ENCODE results near the gene CHRNB2. TPM values are rescaled to one million over a fixed set of nuclear protein-coding genes. Genes with fewer than 3 reads are reported as not detected.

The CHRNB2 gene
- total RNA-seq, 4 donors from 2014 or later = not detected

DNA sequence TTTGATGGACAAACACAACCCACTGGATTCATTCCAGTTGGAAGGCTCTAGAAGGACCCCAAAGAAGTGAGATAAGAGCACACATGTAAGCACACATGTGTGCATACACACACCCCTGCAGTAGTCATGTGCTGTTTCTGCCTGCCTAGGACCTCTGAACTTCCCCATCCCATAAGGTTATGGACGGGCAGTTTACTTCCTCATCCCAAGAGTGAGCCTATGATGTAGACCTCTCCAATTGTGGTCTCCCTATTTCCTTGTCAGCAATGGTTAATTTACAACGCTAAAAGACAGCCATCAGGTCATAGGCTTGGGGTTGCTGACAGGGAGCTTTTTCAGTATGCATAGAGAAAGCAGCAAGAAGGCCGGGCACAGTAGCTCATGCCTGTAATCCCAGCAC lies 55.8 kb downstream of the CHRNB2 start:
- intact Hi-C loops (cut with DNase I; ENCODE audit: low total_unique reads) = no loop called here

DNA sequence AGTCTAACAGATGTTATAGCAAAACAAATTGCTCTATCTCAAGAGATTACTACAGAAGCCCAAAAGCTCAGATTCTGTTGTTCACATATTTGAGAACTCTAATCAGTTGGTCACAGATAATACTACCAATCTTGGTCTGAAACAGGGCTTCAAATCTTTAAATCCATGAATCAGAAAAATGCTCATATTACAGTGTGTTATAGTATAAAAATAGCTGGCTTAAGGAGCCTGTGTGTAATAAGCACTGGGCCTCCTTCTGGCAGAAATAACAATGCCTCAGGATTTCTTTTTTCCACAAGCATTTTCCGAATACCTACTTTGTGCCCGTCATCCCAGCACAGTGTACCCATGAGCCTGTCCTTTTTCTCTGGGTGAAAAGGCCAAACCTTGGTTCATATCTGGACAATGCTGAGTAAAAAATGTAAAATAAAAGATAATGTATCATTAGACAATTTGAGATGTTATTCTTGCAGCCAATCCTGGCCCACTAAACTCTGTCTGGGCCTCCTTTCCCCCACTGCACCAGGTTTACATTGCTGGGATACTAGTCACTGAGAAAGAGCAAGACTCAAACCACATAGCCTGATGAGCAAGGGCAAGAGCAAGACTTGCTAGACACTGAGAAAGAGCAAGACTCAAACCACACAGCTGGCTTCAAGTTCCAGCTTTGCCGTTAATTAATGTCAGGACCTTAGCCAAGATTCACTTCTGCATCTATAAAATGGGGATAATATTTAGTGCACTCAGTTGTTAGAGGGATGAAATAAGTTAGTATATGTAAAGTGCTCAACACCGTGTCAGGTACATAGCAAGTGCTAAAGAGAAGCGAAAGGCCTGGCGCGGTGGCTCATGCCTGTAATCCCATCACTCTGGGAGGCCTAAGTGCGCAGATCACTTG lies 57.4 kb downstream of the CHRNB2 start:
- Histone ChIP-seq H3K27me3 (no peaks in the 10 kb centered on the region), H3K4me3 (no peak overlapping the region), H3K4me1 (peaks cover 13 to 26% of the 10 kb centered on the region in 2 donors), H3K9me3 (peaks cover 0 to 7% (median 0%) of the 10 kb centered on the region in 3 donors), H3K36me3 (no peaks in the 10 kb centered on the region), H3K27ac (no peak overlapping the region)
- DNase-seq (no peak), ATAC-seq (no peak)
- intact Hi-C loops (cut with DNase I; ENCODE audit: low total_unique reads) = no loop called here
- in situ Hi-C loops (cut with MboI; ENCODE audit: low sequenced_read_pairs in 4 of 4) = no loop called here
- TF ChIP-seq, protein P1, sequence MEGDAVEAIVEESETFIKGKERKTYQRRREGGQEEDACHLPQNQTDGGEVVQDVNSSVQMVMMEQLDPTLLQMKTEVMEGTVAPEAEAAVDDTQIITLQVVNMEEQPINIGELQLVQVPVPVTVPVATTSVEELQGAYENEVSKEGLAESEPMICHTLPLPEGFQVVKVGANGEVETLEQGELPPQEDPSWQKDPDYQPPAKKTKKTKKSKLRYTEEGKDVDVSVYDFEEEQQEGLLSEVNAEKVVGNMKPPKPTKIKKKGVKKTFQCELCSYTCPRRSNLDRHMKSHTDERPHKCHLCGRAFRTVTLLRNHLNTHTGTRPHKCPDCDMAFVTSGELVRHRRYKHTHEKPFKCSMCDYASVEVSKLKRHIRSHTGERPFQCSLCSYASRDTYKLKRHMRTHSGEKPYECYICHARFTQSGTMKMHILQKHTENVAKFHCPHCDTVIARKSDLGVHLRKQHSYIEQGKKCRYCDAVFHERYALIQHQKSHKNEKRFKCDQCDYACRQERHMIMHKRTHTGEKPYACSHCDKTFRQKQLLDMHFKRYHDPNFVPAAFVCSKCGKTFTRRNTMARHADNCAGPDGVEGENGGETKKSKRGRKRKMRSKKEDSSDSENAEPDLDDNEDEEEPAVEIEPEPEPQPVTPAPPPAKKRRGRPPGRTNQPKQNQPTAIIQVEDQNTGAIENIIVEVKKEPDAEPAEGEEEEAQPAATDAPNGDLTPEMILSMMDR (IDR thresholded peaks at IDR 0.05 in 4 of 5, conservative IDR thresholded peaks at IDR 0.05 in 1 of 5) = no peak
- TF ChIP-seq POLR2A (IDR thresholded peaks at IDR 0.05) = no peak

More for the DNA sequence above, 55.8 kb downstream of the CHRNB2 start:
- no peak overlapping the region for H3K4me3 ChIP-seq
- TF ChIP-seq POLR2A (IDR thresholded peaks at IDR 0.05) = no peak
- TF ChIP-seq, protein P1 (IDR thresholded peaks at IDR 0.05 in 4 of 5, conservative IDR thresholded peaks at IDR 0.05 in 1 of 5) = no peak
- no peaks in the 10 kb centered on the region for H3K27me3 ChIP-seq
- peaks cover 13 to 25% of the 10 kb centered on the region in 2 donors for H3K4me1 ChIP-seq
- H3K9me3 ChIP-seq = no peaks in the 10 kb centered on the region
- no peak for DNase-seq
- in situ Hi-C loops (cut with MboI; ENCODE audit: low sequenced_read_pairs in 4 of 4) = no loop called here
- H3K36me3 ChIP-seq = no peaks in the 10 kb centered on the region
- no peak overlapping the region for H3K27ac ChIP-seq
- no peak for ATAC-seq

DNA sequence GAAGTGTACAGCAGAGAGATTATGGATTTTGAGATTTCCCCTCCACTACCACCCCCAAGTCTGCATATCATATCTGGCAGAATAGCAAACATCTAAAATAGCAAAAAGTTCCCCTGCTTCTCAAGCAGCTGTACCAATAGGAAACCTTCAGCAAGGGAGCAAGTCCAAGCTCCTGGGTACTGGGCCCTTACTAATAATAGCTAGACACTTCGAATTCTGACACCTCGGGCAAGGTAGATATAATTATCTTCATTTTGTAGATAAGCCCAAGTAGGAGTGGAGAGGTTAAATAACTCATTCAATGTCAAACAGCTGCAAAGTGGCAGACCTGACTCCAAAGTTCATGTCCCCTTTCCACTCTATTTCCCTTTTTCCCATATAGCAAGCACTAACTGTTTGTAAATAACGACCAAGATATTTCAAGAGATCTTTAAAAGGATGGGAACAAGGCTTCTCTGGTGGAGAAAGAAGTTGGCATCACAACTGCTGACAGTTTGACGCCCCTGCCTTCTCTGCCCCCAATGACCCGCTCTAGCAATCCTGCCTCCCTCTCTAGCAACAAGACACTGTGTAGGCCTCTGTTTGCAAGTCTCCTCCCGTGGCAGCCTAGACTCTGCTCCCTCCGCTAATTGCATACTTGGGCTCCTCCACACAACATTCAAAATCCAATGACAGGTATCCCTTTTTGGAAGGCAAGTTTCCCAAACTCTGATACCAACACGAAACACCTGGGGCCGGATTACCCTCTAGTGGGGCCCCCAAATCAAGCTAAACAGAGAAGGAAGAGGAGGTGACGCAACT lies 59.1 kb downstream of the CHRNB2 start:
- no peaks in the 10 kb centered on the region for H3K27me3 ChIP-seq
- in situ Hi-C loops (cut with MboI; ENCODE audit: low sequenced_read_pairs in 4 of 4) = no loop called here
- ATAC-seq = peak in 1 of 2 donors; percentile 37
- TF ChIP-seq, protein P1 (IDR thresholded peaks at IDR 0.05 in 4 of 5, conservative IDR thresholded peaks at IDR 0.05 in 1 of 5) = no peak
- TF ChIP-seq POLR2A (IDR thresholded peaks at IDR 0.05) = no peak
- H3K4me1 ChIP-seq = peaks cover 13 to 22% of the 10 kb centered on the region in 2 donors
- intact Hi-C loops (cut with DNase I; ENCODE audit: low total_unique reads) = loop anchor here (2.0 kb wide), 1 partner anchor 68 kb away; the partner anchor contains the start of gene UBE2Q1
- peak overlapping the region; percentile 82 to 89 (median 84) for H3K27ac ChIP-seq
- H3K4me3 ChIP-seq = peak overlapping the region; percentile 91 to 100 (median 95)
- no peak for DNase-seq
- H3K36me3 ChIP-seq = no peaks in the 10 kb centered on the region
- H3K9me3 ChIP-seq = peaks cover 0 to 7% (median 0%) of the 10 kb centered on the region in 3 donors

DNA sequence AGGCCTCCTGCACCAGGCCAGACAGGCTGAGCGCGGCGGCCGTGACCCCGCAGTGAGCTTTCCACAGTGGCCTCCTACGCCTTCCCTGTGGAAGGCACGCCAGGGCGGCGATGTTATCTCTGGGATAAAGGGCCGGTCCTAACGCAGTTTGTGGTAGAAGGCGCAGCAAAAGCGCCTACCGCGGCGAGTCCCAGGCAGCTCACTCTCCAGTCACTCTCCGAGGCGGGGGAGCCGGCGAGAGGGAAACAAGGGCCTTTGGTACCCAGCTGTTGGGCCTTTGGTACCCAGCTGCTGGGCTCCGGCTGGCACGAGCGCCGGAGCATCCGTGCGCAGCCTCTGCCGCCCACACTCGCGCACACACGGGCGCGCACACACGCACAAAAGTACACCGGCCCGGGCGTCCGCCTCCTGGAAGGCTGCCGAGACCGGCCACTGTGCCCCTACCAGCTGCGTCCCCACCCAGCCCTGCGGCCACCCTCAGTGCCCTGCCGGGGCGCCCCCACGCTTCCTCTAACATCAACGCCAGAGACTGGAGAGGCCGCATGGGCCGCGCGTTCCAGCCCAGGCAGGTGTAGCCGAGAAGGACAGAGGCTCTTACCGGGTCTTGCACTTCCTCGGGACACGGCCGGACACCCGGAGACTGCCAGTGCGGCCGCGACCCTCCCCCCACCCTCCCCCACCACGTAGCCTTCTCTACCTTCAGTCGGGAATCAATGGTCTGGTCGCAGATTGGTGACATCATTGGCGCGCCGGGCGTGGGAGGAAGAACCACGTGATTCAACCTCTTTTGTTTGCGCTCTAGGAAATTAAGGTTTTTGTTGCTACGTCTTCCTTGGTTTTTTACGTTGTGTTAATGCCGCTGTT lies 59.9 kb downstream of the CHRNB2 start:
- H3K27ac ChIP-seq = peak overlapping the region; percentile 82 to 89 (median 84)
- peaks cover 0 to 7% (median 0%) of the 10 kb centered on the region in 3 donors for H3K9me3 ChIP-seq
- in situ Hi-C loops (cut with MboI; ENCODE audit: low sequenced_read_pairs in 4 of 4) (no loop called here), intact Hi-C loops (cut with DNase I; ENCODE audit: low total_unique reads) (loop anchor here (1.0 to 2.0 kb wide), 2 partner anchors 19 to 69 kb away; partner anchors contain the start of genes ADAR and UBE2Q1)
- H3K36me3 ChIP-seq = no peaks in the 10 kb centered on the region
- H3K4me3 ChIP-seq = peak overlapping the region; percentile 91 to 100 (median 95)
- peaks cover 13 to 19% of the 10 kb centered on the region in 2 donors for H3K4me1 ChIP-seq
- DNase-seq (peak; percentile 71 to 80), ATAC-seq (peak; percentile 79 to 83)
- no peaks in the 10 kb centered on the region for H3K27me3 ChIP-seq
- no peak for TF ChIP-seq POLR2A (IDR thresholded peaks at IDR 0.05)
- TF ChIP-seq, protein P1 (IDR thresholded peaks at IDR 0.05 in 4 of 5, conservative IDR thresholded peaks at IDR 0.05 in 1 of 5) = no peak

All from gastrocnemius medialis (tissue), 4 donors.